GM12892 (cell line): ENCODE measurements around the gene PABPC1L.

Experiments
- POLR2A ChIP-seq: IDR thresholded peaks from 2 replicates; pipeline ENCODE4 v1.6.1; 2011; ENCODE audit warnings: low read depth, low read length, control low read depth
- POLR2AphosphoS5 ChIP-seq: IDR thresholded peaks from 2 replicates; pipeline ENCODE4 v1.6.1; 2011; ENCODE audit warnings: low read depth, low read length, control low read depth
- TAF1 ChIP-seq: IDR thresholded peaks from 2 replicates; pipeline ENCODE4 v1.6.1; 2011; ENCODE audit warnings: low read depth, mild to moderate bottlenecking, control low read depth, low read length, borderline replicate concordance

DNA sequence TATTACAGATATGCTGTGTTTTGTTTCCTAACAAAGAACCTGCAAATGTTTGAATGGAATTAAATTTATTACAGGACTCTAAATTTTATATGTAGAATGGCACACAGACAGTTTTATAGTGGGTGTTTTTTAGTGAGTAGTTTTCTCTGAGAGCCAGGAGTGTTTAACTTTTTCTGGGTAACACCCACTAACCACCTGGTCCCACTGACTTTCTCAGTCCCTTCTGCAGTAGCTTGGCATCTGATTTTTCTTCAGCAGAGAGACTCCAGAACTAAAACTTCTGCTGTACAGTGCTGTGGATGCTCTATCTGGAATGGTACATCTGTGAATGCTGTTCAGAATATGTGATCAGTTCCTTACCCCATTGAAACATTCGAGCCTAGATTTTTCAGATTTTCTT is 18.0 kb upstream of the PABPC1L start:
- TF ChIP-seq POLR2A, result no peak
- TF ChIP-seq TAF1, result no peak
- TF ChIP-seq POLR2AphosphoS5, result no peak
